ENCODE results near the gene SPAG17. TPM values are rescaled to one million over a fixed set of nuclear protein-coding genes. Genes with fewer than 3 reads are reported as not detected.

SPAG17 gene
- polyA plus RNA-seq, 1 donor (not counting 4 experiments of a cell fraction or from before 2014, with no cell fraction given): 0.52 TPM

GRCh38 chr1:118204648-118205047, 19.6 kb upstream of the SPAG17 start:
- FAIRE-seq: peak; percentile 23
- Histone ChIP-seq H3K4me1 (ENCODE audit: control insufficient read depth, extremely low read depth, insufficient read depth, low read length) (peaks cover 23% of the 10 kb centered on the region), H3K9me3 (ENCODE audit: control insufficient read depth, low read depth, low read length) (no peaks in the 10 kb centered on the region), H3K4me2 (ENCODE audit: control insufficient read depth, extremely low read depth, insufficient read depth, low read depth, low read length) (no peak overlapping the region), H3K9ac (ENCODE audit: control insufficient read depth, extremely low read depth, insufficient read depth, low read length) (no peak overlapping the region), H4K20me1 (ENCODE audit: control insufficient read depth, extremely low read depth, insufficient read depth, low read length) (no peaks in the 10 kb centered on the region), H3K27me3 (ENCODE audit: control insufficient read depth, extremely low read depth, insufficient read depth, low read length) (no peaks in the 10 kb centered on the region), H3K79me2 (ENCODE audit: control insufficient read depth, insufficient read depth, low read length) (no peaks in the 10 kb centered on the region), H3K9me1 (ENCODE audit: control insufficient read depth, extremely low read depth, insufficient read depth, low read length) (no peaks in the 10 kb centered on the region), H3K27ac (ENCODE audit: control insufficient read depth, insufficient read depth, low read length) (no peak overlapping the region), H3K36me3 (ENCODE audit: control insufficient read depth in 2 of 2, extremely low read depth in 1 of 2, insufficient read depth in 2 of 2, low read length in 2 of 2) (no peaks in the 10 kb centered on the region), H2AFZ (ENCODE audit: control insufficient read depth, low read length) (no peak overlapping the region), H3K4me3 (ENCODE audit: control insufficient read depth in 2 of 3, extremely low read depth in 1 of 3, insufficient read depth in 2 of 3, low read depth in 1 of 3, low read length in 3 of 3) (no peak overlapping the region)
- no peak for TF ChIP-seq EZH2 (IDR thresholded peaks at IDR 0.05; ENCODE audit: low read length)
- TF ChIP-seq CTCF (optimal IDR thresholded peaks at IDR 0.05 in 1 of 3, IDR thresholded peaks at IDR 0.05 in 1 of 3, conservative IDR thresholded peaks at IDR 0.05 in 1 of 3; ENCODE audit: extremely low read depth in 1 of 3, insufficient read depth in 2 of 3, low read length in 3 of 3): no peak
- DNase-seq (ENCODE audit: low read depth, low spot score): no peak
- dilution Hi-C loops (cut with MboI; ENCODE audit: extremely low pct_ligation_motif_present, low sequenced_read_pairs): no loop called here

GRCh38 chr1:118204105-118204504, 19.1 kb upstream of the SPAG17 start:
- DNase-seq (ENCODE audit: low read depth, low spot score): no peak
- Histone ChIP-seq H3K4me1 (ENCODE audit: control insufficient read depth, extremely low read depth, insufficient read depth, low read length) (peaks cover 19% of the 10 kb centered on the region), H3K27ac (ENCODE audit: control insufficient read depth, insufficient read depth, low read length) (no peak overlapping the region), H3K4me3 (ENCODE audit: control insufficient read depth in 2 of 3, extremely low read depth in 1 of 3, insufficient read depth in 2 of 3, low read depth in 1 of 3, low read length in 3 of 3) (no peak overlapping the region), H3K9me1 (ENCODE audit: control insufficient read depth, extremely low read depth, insufficient read depth, low read length) (no peaks in the 10 kb centered on the region), H3K36me3 (ENCODE audit: control insufficient read depth in 2 of 2, extremely low read depth in 1 of 2, insufficient read depth in 2 of 2, low read length in 2 of 2) (no peaks in the 10 kb centered on the region), H3K79me2 (ENCODE audit: control insufficient read depth, insufficient read depth, low read length) (no peaks in the 10 kb centered on the region), H3K4me2 (ENCODE audit: control insufficient read depth, extremely low read depth, insufficient read depth, low read depth, low read length) (no peak overlapping the region), H3K9me3 (ENCODE audit: control insufficient read depth, low read depth, low read length) (no peaks in the 10 kb centered on the region), H3K9ac (ENCODE audit: control insufficient read depth, extremely low read depth, insufficient read depth, low read length) (no peak overlapping the region), H3K27me3 (ENCODE audit: control insufficient read depth, extremely low read depth, insufficient read depth, low read length) (no peaks in the 10 kb centered on the region), H2AFZ (ENCODE audit: control insufficient read depth, low read length) (no peak overlapping the region), H4K20me1 (ENCODE audit: control insufficient read depth, extremely low read depth, insufficient read depth, low read length) (no peaks in the 10 kb centered on the region)
- TF ChIP-seq EZH2 (IDR thresholded peaks at IDR 0.05; ENCODE audit: low read length) (no peak), CTCF (optimal IDR thresholded peaks at IDR 0.05 in 1 of 3, IDR thresholded peaks at IDR 0.05 in 1 of 3, conservative IDR thresholded peaks at IDR 0.05 in 1 of 3; ENCODE audit: extremely low read depth in 1 of 3, insufficient read depth in 2 of 3, low read length in 3 of 3) (no peak)
- dilution Hi-C loops (cut with MboI; ENCODE audit: extremely low pct_ligation_motif_present, low sequenced_read_pairs): no loop called here
- no peak for FAIRE-seq
